Iris pigment epithelial cell (primary cell): ENCODE results near the gene DMD.
"Not testable (repeated sequence)": the region's sequence is repeated elsewhere in the genome, so short reads cannot be mapped to it uniquely, and the experiment has no call there.

Source experiments
- DNase-seq: peaks from one replicate; pipeline ENCODE4 v3.0.0-alpha.2; 2011; ENCODE audit warnings: low read depth

DMD gene

GRCh38 chrX:32614707-32615106 is 596.6 kb downstream of the DMD start:
- DNase-seq, result no peak

- no peak for DNase-seq
Measured at GRCh38 chrX:32599156-32599555, 612.2 kb downstream of the DMD start.

DNA sequence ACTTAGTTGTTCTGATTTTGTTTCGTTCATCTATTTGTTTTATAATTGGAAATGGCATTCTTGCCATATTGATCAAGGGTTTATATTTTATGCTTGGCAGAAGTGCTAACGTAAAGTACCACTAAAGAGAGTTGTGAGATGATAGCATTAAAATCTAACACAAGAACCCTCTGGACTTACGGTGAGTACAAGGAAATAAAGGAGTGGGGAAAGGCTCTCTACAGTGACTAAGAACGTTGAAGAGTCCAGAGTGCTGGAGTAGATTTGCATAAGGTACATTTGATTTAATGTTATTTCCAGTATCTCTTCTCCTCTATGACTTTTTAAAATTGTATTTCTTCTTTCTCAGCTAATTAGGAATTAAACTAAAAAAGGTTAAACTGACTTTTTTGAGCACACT is 612.6 kb downstream of the DMD start:
- no peak for DNase-seq

- no peak for DNase-seq
Measured at GRCh38 chrX:32597777-32598176, 613.6 kb downstream of the DMD start.

DNA sequence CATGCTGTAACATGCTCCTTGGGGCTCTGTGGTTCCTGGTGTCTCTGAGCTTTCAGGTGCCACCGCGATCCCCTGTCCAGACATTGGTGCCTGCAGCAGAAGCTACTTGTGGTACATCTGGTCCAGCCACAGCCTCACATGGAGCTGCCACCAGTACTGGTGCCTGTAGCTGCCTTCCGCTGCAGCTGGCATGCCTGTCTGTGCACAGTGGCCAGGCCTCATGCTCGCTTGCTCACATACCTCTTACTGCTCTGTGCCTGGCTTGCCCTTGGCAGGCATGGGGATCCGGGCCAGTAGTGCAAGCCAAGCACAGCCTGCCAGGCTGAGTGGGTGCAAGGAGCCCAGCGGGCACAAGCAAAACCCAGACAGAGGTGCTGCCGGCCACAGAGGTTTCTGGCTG is 618.6 kb downstream of the DMD start:
- DNase-seq, result no peak

- DNase-seq, result no peak
Measured at GRCh38 chrX:32591589-32591988, 619.8 kb downstream of the DMD start.

DNA sequence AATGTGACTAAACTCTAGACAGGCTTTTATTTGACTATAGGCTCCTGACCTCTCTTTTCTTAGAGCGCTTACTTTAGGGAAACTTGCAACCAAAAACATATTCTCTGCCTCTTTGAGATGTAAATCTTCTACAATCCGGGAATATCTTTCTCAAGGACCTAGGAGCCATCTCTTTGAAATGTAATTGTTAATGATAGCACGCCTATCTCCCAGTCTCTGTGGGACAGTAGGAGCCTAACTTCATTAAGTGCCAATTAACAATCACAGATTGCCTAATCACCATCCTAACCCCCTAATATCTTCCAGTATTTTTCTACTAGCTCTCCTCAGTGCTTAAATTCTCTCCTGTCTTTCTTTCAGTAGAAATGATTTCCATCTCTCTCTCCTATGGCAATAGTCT is 628.6 kb downstream of the DMD start:
- no peak for DNase-seq

GRCh38 chrX:32576885-32577284 is 634.5 kb downstream of the DMD start:
- DNase-seq, result no peak

DNA sequence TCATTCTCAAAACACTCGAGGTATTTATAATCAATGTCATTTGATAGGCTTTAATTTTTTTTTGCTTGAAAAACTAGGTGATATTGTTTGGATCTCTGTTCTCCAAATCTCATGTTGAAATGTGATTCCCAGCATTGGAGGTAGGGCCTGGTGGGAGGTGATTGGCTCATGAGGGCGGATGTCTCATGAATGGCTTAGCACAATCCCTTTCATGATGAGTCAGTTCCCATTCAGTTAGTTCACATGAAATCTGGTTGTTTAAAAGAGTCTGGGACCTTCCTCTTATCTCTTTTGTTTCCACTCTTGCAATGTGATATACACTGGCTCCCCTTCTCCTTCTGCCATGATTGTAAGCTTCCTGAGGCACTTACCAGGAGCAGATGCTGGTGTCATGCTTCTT is 638.7 kb downstream of the DMD start:
- peak; percentile 48 for DNase-seq

GRCh38 chrX:32571579-32571978 is 639.8 kb downstream of the DMD start:
- peak; percentile 9 for DNase-seq

DNA sequence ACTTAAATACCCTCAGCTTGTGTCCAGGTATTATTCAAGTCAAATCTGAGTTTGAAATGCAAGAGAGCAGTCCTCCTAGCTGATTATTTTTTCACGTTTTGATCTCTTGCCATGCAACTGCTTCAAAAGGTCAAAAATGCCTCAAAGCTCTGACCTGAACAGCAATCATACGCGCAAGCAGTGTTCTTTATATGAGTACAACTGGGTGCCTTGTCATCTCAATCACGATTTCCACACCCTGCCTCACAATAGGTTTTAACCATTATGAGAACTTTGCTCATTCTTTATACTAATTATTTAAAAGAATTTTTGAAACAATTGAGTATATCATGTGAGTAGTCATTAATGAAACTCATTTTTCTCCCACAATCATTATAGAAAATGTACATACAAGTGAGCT is 649.1 kb downstream of the DMD start:
- DNase-seq, result no peak

- DNase-seq, result no peak
Measured at GRCh38 chrX:32545101-32545500, 666.2 kb downstream of the DMD start.

DNA sequence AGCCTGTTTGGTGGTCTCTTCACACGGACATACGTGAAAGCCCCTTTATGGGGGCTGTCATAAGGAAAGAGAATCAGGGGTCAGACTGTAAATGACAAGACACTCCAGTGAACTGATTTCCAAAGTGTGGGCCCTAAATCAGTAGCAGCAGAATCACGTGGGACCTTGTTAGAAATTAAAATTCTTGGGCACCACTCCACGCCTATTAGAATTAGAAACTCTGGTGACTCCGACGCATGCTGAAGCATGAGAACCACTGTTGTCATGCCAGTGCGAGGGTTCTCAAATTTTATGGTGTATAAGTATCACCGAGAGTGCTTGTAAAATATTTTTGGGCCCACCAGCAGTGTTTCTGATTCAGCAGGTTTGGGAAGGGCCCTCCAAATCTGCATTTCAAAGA is 672.8 kb downstream of the DMD start:
- DNase-seq, result no peak

DNA sequence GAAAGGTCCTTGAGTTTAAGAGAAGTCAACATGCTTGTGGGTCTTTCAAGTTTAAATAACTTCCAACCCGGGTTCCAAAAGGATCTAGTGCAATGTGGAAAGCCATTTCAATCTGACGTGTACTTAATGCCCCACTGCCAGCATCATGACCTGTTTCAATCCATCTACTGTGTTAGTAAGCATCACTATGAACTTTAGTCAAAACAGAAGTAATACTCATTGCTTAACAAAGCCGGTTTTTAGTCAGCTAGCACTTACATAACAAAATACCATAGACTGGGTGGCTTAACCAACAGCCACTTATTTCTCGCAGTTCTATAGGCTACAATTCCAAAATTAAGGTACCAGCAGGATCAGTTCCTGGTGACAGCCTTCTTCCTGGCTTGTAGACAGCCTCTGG is 677.5 kb downstream of the DMD start:
- DNase-seq, result no peak

DNA sequence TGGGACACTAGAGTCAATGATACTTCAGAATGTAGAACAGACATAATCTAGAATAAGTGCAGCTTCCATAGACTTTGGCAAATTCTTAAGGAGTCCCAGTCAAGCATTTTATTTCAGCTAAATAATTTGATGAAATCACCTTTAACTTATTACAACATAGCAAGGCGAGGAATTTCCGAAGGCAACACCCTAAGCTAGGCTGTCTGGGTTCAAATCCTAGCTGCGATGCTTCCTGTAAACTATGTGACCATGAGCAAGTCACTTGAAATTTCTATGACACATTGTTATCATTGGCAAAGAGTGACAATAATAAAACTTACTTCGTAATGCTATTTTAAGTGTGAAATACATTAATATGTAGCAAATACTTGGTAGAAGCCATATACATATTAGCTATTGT is 679.1 kb downstream of the DMD start:
- peak; percentile 10 for DNase-seq

DNA sequence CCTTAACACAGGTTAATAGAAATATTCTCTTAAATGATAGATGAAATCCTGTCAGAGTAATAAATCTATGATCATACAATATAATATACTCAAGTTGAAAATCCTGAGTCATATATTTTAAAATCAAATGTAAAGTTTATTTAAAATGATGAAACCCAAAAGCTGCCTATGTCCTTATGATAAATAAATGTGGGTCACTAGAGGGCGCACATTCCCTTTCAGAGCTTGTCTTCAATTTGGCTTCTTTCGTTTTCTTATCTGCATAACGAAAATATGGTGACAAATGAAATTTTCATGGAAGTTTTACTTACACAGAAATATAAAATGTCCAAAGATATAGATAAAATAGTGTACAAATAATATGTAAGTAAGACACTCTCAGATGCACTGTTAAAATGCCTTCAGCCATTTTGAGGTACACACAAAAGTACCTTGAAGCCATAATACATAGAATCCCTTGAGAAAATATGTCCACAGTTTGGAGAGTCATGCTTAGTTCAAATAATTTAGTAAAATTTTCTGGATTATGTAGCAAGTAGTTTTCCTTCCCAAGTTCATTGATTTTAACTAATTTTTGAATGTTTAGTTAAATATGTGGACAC is 680.4 kb downstream of the DMD start:
- DNase-seq, result peak; percentile 46

DNA sequence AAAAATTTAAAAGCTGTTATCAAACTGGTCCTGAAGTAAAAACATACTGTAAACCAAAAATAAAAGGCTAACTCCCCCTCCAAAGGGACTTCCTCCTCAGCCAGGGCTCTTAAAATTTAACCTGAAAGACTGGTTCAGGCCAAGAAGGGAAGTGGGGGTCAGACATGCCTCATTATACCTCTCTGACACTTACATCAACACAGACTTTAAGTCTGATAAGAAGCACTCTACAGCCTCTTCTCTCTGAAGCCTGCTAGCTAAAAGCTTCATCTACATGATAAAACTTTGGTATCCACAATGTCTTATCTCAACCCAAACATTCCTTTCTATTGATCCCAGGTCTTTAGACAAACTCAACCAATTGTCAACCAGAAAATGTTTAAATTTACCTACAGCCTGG is 682.9 kb downstream of the DMD start:
- not testable (repeated sequence) for DNase-seq

DNA sequence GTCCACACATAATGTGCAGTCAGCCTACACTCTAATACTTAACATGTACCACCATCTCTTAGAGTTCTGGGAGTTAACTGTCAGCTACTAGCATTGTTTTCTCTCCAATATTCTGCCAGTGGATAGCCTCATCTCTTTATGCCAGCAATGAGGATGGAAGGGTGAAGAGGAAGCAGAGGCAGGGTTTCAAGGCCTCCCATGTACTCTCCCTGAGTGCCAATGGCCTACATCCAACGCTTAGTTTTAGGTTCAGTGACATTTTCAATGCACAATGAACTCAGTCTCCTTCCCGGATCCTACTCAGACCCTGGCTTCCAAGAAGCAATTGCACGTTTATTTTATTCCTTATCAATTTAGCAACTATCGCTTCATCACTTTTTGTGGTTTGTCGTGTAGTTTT is 686.1 kb downstream of the DMD start:
- DNase-seq, result no peak

- DNase-seq, result no peak
Measured at GRCh38 chrX:32524385-32524784, 687.0 kb downstream of the DMD start.

- DNase-seq, result no peak
Measured at GRCh38 chrX:32520789-32521188, 690.6 kb downstream of the DMD start.

DNA sequence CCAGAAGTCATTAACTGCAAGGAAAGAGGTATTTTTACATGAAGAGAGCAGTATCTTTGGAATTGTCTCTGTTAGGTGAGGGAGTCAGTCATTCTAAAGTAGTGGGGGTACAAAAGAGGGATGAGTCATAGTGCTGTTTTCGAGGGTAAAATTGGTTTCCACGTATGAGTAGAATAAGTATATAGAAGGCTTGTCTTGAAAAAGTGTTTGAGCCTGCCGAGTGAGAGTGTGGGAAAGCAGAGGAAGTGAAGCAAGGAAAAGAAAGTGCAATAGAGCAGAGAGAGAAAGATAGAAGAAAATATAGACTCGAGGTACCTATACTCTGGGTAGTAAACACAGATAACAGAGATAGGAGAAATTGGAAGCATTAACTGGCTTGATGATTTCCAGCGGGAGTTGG is 696.4 kb downstream of the DMD start:
- DNase-seq, result no peak

DNA sequence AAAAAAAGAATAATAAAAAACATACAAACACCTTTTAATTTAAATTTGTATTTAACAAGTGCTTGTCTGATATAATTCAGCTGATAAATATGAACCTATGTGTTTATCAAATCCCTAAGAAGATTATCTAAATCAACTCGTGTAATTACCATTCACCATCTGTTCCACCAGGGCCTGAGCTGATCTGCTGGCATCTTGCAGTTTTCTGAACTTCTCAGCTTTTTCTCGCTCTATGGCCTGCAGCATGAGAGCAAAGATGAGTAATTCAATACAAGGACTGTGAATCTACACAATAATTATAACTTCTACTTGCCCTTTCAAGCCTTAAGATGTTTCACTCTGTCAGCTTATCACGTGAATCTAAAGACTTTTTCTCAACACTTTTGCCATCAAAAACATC is 709.7 kb downstream of the DMD start:
- no peak for DNase-seq

- DNase-seq, result no peak
Measured at GRCh38 chrX:32496671-32497070, 714.7 kb downstream of the DMD start.

GRCh38 chrX:32495855-32496254 is 715.5 kb downstream of the DMD start:
- DNase-seq, result no peak

DNA sequence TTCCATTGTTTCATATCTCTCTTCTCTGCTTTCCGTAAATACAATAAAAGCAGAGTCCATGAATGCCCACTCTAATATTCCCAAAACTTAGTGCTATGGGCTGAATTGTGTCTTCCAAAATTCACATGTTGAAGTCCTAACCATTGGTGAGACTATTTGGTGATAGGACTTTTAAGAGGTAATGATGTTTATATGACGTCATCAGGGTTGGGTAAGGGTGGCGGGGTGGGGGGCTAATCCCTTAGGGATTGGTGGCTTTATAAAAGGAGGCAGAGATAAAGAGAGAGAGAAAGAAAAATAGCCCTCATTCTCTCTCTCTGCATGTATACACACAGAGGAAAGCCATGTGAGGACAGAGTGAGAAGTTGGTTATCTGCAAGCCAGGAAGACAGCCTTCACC is 722.2 kb downstream of the DMD start:
- no peak for DNase-seq
